Upper lobe of left lung (tissue), 4 donors: Measurements from ENCODE around the gene SMOC2.

Source experiments
- CTCF ChIP-seq, 6 experiments: fragments of 450-650 bp in 4 of 6; fragments of 200-600 bp in 2 of 6; sonication (generic) in 2 of 6; IDR thresholded peaks; one replicate each; pipeline ENCODE4 v1.5.1; 2016 to 2019; ENCODE audit warnings: antibody characterized with exemption in 6 of 6
- EP300 ChIP-seq, 4 donors: sonication (generic); formaldehyde crosslinking; IDR thresholded peaks; one replicate each; pipeline ENCODE4 v1.5.1; 2017; ENCODE audit warnings: antibody characterized with exemption in 4 of 4, control low read depth in 2 of 4
- POLR2A ChIP-seq, 4 donors: fragments of 450-650 bp; IDR thresholded peaks; one replicate each; pipeline ENCODE4 v1.5.1; 2016 to 2017; ENCODE audit warnings: antibody characterized with exemption in 4 of 4, mild to moderate bottlenecking in 2 of 4
- POLR2AphosphoS5 ChIP-seq, 2 donors: sonication (generic); formaldehyde crosslinking; IDR thresholded peaks; one replicate each; pipeline ENCODE4 v1.5.1; 2017; ENCODE audit warnings: antibody characterized with exemption in 2 of 2

- TF ChIP-seq POLR2A (IDR thresholded peaks at IDR 0.05) (no peak), CTCF (IDR thresholded peaks at IDR 0.05) (no peak), POLR2AphosphoS5 (IDR thresholded peaks at IDR 0.05) (no peak), EP300 (IDR thresholded peaks at IDR 0.05) (no peak)
Measured at GRCh38 chr6:168494726-168495125, 53.7 kb downstream of the SMOC2 start.
